Neutrophil (primary cell): ENCODE data around the gene CPNE2.

ENCODE experiments used
- H3K27ac ChIP-seq: fragments of 200-600 bp; sonication (generic); 2 replicates; pipeline ENCODE4 v1.5.1; 2016; ENCODE audit warnings: mild to moderate bottlenecking, moderate library complexity
- H3K27me3 ChIP-seq: fragments of 200-600 bp; sonication (generic); 2 replicates; pipeline ENCODE4 v1.6.0; 2016; ENCODE audit warnings: mild to moderate bottlenecking
- H3K36me3 ChIP-seq: fragments of 200-600 bp; sonication (generic); 2 replicates; pipeline ENCODE4 v1.5.1; 2017
- H3K4me1 ChIP-seq, 2 experiments: fragments of 200-600 bp in 1 of 2; sonication (generic) in 1 of 2; 1 replicate in 1 of 2; 2 replicates in 1 of 2; pipeline versions ENCODE4 v1.5.1 to v1.6.1; 2013 to 2016; ENCODE audit warnings: low read depth in 1 of 2, low read length in 1 of 2, mild to moderate bottlenecking in 1 of 2, moderate library complexity in 1 of 2; ENCODE audit not compliant: control insufficient read depth in 1 of 2, insufficient read depth in 1 of 2
- H3K4me3 ChIP-seq, 2 experiments: fragments of 200-600 bp in 1 of 2; sonication (generic) in 1 of 2; 1 replicate in 1 of 2; 2 replicates in 1 of 2; pipeline ENCODE4 v1.5.1; 2013 to 2016; ENCODE audit warnings: low read depth in 1 of 2, low read length in 1 of 2, mild to moderate bottlenecking in 1 of 2, moderate library complexity in 1 of 2
- H3K9me3 ChIP-seq: fragments of 200-600 bp; sonication (generic); 2 replicates; pipeline ENCODE4 v1.5.1; 2016
- TF ChIP-seq, protein P1 (sequence below): fragments of 200-600 bp; sonication (generic); IDR thresholded peaks from 2 replicates; pipeline ENCODE4 v1.5.1; 2016; ENCODE audit warnings: antibody characterized with exemption

The CPNE2 gene

DNA sequence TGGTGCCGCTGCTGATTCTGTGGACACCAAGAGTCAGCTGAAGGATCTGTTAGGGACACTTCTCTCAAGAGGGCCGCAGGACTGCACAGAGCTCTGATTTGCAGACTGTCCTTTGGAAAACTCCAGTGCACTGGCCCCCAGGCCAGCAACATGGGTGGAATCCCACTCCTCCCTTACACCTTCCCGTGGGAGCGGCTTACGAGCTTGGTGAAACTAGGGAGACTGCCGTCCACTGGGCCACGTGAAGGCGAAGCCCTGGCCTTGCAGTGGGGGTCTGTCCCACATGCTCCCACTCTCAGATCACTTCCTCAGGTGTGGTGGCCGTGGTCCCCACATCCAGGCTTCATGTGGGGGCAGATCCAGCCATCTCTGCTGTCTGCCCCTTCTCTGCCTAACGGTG is 57.0 kb downstream of the CPNE2 start:
- peaks cover 40% of the 10 kb centered on the region for H3K36me3 ChIP-seq
- TF ChIP-seq, protein P1, sequence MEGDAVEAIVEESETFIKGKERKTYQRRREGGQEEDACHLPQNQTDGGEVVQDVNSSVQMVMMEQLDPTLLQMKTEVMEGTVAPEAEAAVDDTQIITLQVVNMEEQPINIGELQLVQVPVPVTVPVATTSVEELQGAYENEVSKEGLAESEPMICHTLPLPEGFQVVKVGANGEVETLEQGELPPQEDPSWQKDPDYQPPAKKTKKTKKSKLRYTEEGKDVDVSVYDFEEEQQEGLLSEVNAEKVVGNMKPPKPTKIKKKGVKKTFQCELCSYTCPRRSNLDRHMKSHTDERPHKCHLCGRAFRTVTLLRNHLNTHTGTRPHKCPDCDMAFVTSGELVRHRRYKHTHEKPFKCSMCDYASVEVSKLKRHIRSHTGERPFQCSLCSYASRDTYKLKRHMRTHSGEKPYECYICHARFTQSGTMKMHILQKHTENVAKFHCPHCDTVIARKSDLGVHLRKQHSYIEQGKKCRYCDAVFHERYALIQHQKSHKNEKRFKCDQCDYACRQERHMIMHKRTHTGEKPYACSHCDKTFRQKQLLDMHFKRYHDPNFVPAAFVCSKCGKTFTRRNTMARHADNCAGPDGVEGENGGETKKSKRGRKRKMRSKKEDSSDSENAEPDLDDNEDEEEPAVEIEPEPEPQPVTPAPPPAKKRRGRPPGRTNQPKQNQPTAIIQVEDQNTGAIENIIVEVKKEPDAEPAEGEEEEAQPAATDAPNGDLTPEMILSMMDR, result no peak
- H3K27ac ChIP-seq, result peak overlapping the region; percentile 4
- H3K4me3 ChIP-seq, result no peak overlapping the region
- H3K4me1 ChIP-seq, result peaks cover 52 to 57% of the 10 kb centered on the region in 2 experiments
- no peaks in the 10 kb centered on the region for H3K27me3 ChIP-seq
- H3K9me3 ChIP-seq, result no peaks in the 10 kb centered on the region

GRCh38 chr16:57150682-57151330 is 58.4 kb downstream of the CPNE2 start:
- H3K27ac ChIP-seq, result peak overlapping the region; percentile 0
- peaks cover 41% of the 10 kb centered on the region for H3K36me3 ChIP-seq
- no peaks in the 10 kb centered on the region for H3K9me3 ChIP-seq
- no peak overlapping the region for H3K4me3 ChIP-seq
- no peaks in the 10 kb centered on the region for H3K27me3 ChIP-seq
- TF ChIP-seq, protein P1, result no peak
- peaks cover 41 to 58% of the 10 kb centered on the region in 2 experiments for H3K4me1 ChIP-seq

DNA sequence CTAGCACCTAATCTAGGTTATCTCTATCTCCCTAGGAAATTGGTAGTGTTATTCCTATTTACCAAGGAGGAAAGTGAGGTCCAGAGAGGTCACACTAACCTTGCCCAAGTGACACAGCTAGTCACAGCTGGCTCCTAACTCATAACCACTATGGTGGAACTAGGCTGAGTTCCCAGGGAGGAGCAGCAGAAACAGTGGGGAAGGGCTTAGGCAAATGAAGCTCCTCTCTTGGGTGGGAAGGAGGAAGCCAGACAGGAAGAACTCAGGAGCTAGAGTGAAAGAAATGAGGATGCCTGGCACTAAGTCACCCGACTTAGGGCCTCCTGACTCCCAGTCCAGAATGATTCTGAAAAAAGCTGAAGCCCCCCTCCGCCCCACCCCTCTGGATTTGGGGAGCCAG is 59.0 kb downstream of the CPNE2 start:
- TF ChIP-seq, protein P1, result no peak
- no peaks in the 10 kb centered on the region for H3K27me3 ChIP-seq
- no peak overlapping the region for H3K4me3 ChIP-seq
- H3K36me3 ChIP-seq, result peaks cover 41% of the 10 kb centered on the region
- no peaks in the 10 kb centered on the region for H3K9me3 ChIP-seq
- H3K27ac ChIP-seq, result peak overlapping the region; percentile 0
- H3K4me1 ChIP-seq, result peaks cover 41 to 58% of the 10 kb centered on the region in 2 experiments

DNA sequence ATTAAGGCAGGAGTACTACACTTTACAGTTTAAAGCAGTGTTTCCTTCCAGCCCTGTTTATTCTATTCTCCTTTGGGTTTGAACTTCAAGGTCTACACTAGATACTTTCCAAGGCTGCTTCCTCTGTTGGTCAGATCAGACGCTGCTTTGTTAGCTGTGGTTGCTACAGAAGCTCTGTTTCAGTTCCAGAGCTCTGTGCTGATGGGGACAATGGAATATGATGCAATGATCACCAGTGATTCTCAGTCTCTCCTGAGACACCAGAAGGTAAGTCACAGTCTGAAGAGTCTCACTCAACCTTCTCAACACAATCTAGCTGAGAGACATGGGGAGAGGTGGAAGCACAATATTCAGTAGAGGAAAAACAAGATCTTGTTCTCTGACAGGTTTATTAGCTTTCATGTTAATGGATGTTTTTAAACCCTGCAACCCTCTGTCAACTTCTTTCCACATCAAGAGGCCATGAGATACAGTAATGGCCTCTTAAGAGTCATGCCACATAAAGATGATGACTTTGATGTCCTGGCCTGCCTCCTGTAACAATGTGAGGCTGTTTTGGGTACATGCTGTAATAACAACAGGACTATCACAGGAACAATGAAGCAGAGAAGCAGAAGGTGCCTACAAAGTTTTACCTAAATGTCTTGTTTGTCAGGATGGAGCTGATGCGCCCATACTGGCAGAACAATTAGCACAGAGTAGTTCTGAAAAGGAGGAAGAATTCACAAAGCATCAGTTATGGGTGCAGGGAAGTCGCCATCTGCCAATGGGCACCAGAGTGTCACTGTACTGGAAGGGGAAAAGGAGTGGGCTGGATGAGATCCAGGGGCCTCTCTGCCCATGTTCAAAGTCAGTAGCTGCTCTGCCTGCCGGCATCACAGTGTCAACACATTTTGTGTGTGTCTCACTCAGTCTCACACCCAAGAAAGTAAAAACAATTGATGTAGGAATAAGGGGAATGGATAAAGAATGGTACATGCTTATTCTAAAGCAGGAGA is 60.0 kb downstream of the CPNE2 start:
- Histone ChIP-seq H3K27me3 (no peaks in the 10 kb centered on the region), H3K36me3 (peaks cover 41% of the 10 kb centered on the region)

DNA sequence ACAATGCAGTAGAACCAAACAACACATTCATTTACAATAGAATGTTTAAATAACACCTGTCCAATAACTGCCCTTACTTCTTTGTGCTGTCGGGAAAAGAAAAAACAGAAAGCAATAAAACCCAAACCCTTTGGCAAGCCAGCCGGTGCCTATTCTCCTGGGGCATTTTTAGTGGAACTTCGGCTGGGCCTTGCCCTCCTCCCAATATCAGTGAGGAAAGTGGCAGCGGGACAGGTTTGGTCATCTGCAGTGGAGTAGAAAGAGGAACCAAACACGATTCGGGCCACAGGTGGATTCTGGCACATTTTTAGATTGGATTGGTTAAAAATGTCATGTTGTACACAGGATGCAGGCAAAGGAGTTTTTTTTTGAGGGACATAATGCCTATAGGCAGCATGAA is 61.5 kb downstream of the CPNE2 start:
- peaks cover 48 to 58% of the 10 kb centered on the region in 2 experiments for H3K4me1 ChIP-seq
- H3K27ac ChIP-seq, result peak overlapping the region; percentile 4
- no peaks in the 10 kb centered on the region for H3K27me3 ChIP-seq
- H3K36me3 ChIP-seq, result peaks cover 48% of the 10 kb centered on the region
- H3K9me3 ChIP-seq, result no peaks in the 10 kb centered on the region
- no peak overlapping the region for H3K4me3 ChIP-seq
- TF ChIP-seq, protein P1, result no peak

More for the DNA sequence above, 60.0 kb downstream of the CPNE2 start:
- no peak overlapping the region for H3K4me3 ChIP-seq
- TF ChIP-seq, protein P1, result no peak
- H3K27ac ChIP-seq, result peak overlapping the region; percentile 53
- no peaks in the 10 kb centered on the region for H3K9me3 ChIP-seq
- peaks cover 41 to 58% of the 10 kb centered on the region in 2 experiments for H3K4me1 ChIP-seq
